HG02943 (cell line): ENCODE data around the gene RNF17.

ENCODE experiments used
- ATAC-seq: cut with Tn5 transposase; IDR thresholded peaks from one replicate; pipeline ENCODE4 v1.9.1; 2021; ENCODE audit warnings: mild to moderate bottlenecking, low read depth, moderate library complexity; ENCODE audit not compliant: unreplicated experiment

Gene RNF17

DNA sequence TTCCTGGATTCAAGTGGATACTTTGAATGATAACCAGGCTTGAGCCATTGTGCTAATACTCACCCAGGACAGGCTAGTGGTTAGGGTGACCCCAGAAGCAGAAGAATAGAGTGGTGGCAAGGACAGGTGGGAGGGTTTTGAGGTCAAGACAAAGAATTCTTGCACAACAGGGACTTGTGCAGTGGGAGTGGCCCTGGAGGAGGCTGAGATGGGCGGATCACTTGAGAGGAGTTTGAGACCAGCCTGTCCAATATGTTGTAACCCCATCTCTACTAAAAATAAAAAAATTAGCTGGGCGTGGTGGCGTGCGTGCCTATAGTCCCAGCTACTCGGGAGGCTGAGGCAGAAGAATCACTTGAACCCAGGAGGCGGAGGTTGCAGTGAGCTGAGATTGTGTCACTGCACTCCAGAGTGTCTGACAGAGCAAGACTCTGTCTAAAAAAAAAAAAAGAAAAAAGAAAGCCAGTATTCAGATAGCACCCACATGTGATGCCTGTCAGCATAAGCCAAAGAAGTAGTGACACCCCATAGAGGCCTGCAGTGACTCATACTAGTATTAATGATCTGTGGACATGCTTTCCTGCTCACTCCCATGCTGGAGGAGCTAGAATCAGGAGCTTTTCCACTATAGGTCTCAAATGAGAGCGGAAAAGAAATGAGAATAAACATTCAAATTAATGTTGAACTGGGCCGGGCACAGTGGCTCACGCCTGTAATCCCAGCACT is 78.7 kb downstream of the RNF17 start:
- ATAC-seq = no peak

DNA sequence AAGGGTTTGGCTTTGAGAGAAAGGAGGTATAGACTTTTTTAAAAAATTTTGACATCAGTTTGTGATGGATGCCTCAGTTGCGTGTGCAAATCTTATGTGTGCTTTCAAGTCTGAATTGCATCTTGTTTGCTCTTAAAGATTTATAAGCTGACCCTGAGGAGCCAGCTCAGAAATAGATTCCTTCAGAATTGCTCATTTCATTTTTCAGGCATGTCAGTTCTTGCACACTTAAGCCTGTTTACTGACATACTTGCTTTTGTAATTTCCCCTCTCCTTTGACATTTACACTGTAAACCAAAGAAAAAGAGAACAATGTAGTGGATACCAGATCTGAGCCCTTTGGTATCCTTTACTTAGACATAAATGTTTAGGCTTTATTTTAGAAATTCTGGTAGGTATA is 87.6 kb downstream of the RNF17 start:
- no peak for ATAC-seq

DNA sequence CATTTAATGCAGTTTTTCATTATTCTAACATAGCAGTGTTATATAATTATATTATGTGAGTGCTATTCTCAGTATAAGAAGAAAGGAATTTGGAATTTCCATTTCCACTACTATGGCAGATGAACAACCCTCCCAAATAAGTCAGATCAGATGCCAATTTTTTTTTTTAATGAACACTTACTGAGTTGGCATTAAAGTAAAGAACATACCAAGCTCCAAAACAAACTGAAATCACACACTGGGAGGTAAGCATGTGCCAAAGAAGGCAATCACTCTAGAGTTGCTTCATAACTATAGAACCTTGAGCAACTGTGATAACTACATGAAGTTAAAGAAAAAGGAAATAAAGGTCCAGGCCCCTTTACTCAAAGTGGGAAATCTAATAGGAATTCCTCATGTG is 90.3 kb downstream of the RNF17 start:
- ATAC-seq = no peak

- no peak for ATAC-seq
Observed at GRCh38 chr13:24858953-24859352, 95.0 kb downstream of the RNF17 start.

GRCh38 chr13:24860770-24861169 is 96.8 kb downstream of the RNF17 start:
- no peak for ATAC-seq

DNA sequence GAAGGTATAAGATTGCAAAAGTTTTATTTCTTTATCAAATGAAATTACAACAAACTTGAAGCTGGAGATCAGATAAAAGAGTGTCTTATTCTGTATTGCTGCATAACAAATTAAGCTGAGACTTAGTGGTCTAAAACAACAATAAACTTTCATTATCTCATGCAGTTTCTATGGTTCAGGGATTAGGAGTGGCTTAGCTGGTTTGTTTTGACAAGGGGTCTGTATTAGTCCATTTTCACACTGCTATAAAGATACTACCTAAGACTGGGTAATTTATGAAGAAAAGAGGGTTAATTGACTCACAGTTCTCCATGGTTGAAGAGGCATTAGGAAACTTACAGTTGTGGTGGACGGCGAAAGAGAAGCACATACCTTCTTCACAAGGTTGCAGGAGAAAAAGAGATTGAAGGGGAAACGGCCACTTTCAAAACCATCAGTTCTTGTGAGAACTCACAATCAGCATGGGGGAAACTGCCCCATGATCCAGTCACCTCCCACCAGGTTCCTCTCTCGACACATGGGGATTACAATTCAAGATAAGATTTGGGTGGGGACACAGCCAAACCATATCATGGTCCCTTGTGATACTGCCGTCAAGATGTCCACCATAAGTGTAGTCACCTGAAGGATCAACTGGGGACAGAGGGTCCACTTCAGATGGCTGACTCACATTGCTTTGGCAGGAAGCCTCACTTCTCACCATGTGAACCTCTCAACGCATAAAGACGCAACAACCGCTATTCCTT is 97.8 kb downstream of the RNF17 start:
- ATAC-seq = no peak

DNA sequence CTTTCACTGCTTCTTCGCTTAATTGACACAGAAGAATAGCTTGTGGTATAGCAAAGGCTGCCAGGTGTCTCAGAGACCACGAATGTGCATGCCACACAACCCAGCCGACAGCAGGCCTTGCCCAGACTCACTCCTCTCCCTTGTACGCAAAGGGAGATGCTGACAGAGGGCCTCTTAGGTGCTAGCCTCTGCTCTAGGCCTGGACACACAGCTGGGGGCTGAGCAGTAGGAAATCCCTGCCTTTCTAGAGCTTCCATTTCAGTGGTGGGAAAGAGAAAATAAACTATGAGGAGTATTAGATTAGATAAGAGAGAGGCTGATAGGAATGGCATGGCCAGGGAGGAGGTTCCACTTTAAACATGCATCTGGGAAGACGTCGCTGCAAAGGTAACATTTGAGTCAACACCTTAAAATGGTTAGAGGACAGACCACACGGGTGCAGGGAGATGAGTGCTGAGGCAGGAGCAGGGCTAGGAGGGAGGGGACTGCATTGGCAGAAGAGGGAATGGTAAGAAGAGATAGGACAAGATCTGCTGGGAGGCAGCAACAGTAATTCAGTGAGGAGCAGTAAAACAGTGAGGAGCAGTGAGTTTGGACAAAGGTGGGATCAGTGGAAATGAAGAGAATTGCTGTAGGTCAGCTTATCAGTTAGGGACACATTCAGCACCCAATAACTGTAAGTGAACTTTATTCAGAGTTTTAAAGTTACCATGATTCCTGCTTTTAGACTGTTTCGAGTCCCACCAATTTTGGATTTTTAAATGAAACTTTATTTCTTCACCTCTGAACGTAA is 100.0 kb downstream of the RNF17 start:
- no peak for ATAC-seq

DNA sequence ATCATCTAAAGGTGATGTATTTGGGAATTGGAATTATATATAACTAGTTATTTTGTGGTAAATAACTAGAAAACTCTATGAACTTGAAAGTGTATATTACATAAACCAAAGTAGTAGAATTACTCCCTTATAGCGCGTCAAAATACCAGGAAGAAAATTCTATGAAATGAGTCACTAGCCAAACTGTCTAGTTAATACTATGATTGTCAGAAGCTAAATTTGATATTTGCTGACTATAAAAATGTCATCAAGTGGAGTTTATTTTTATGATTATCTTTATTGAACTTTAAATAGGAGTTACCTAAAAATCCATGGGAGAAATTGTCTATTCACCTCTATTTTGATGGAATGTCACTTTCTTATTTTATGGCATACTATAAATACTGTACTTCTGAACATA is 100.6 kb downstream of the RNF17 start:
- ATAC-seq = no peak

- ATAC-seq = no peak
Observed at GRCh38 chr13:24865163-24865953, 101.4 kb downstream of the RNF17 start.

- no peak for ATAC-seq
Observed at GRCh38 chr13:24866488-24866887, 102.5 kb downstream of the RNF17 start.

GRCh38 chr13:24868874-24869273 is 104.9 kb downstream of the RNF17 start:
- no peak for ATAC-seq

GRCh38 chr13:24870380-24870760 is 106.4 kb downstream of the RNF17 start:
- ATAC-seq = no peak

- no peak for ATAC-seq
Observed at GRCh38 chr13:24875566-24875965, 111.6 kb downstream of the RNF17 start.

GRCh38 chr13:24877531-24877930 is 113.6 kb downstream of the RNF17 start:
- ATAC-seq = no peak

DNA sequence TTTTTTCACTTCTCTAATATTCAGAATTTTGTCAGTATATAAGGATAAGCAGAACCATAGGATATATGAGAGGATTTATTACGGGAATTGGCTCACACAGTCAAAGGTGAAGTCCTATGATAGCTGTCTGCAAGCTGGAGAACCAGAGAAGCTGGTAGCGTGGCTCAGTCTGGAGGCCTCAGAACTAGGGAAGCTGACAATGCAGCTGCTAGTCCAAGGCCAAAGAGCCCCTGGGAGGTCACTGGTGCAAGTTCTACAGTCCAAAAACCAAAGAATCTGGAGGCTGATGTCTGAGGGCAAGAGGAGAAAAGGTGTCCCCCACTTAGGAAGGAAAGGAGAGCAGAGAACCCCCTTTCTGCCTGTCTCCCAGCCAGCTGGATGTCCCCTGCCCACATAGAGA is 114.4 kb downstream of the RNF17 start:
- ATAC-seq = no peak

GRCh38 chr13:24882665-24883064 is 118.7 kb downstream of the RNF17 start:
- no peak for ATAC-seq

- ATAC-seq = no peak
Observed at GRCh38 chr13:24887759-24888158, 123.8 kb downstream of the RNF17 start.

- ATAC-seq = no peak
Observed at GRCh38 chr13:24888291-24888931, 124.4 kb downstream of the RNF17 start.

GRCh38 chr13:24890256-24890655 is 126.3 kb downstream of the RNF17 start:
- ATAC-seq = no peak

DNA sequence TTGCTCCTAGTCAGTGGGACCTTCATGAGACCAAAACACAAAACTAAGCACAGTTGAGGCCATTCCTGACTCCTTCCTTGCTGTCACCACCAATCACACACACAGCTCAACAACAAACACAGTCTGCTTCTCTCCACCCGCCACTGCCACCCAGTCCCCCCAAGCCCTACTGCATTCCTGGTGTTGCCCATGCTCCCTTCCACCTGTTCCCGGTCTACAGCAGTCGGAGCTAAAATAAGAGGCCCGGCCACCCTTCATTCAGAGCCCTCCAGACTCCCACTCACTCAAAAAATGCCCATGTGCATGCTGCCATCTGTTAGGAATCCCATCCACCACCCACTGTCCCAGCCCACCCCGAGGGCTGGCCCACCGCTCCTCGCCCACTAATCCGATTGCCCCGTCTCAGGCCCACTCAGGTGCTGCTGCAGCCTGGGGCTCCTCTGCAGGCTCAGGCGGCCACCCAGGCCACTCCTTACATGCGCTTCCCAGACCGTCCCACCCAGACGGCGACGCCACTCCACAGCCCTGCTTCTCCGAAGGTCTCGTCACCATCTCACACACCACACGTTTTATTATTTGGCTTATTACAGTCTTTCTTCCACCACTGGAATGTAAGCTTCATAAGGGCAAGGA is 127.6 kb downstream of the RNF17 start:
- no peak for ATAC-seq
